DMS 273 (cell line): ENCODE measurements around the gene PTPRE.

Experiments
- DNase-seq: peaks from one replicate; lab custom pipeline; 2025; ENCODE audit not compliant: unreplicated experiment; lab: John Stamatoyannopoulos, UW

The PTPRE gene

GRCh38 chr10:127949831-127950230, 42.9 kb downstream of the PTPRE start:
- no peak for DNase-seq

- no peak for DNase-seq
Measured at GRCh38 chr10:127951861-127952574, 45.1 kb downstream of the PTPRE start.

- no peak for DNase-seq
Measured at GRCh38 chr10:127952575-127952869, 45.6 kb downstream of the PTPRE start.

- DNase-seq = no peak
Measured at GRCh38 chr10:127952918-127953317, 46.0 kb downstream of the PTPRE start.

GRCh38 chr10:127953876-127954275, 47.0 kb downstream of the PTPRE start:
- DNase-seq = no peak

GRCh38 chr10:127959428-127959827, 52.5 kb downstream of the PTPRE start:
- no peak for DNase-seq

- no peak for DNase-seq
Measured at GRCh38 chr10:127961071-127961470, 54.2 kb downstream of the PTPRE start.

- no peak for DNase-seq
Measured at GRCh38 chr10:127962205-127962604, 55.3 kb downstream of the PTPRE start.

- DNase-seq = no peak
Measured at GRCh38 chr10:127963136-127963535, 56.2 kb downstream of the PTPRE start.

- no peak for DNase-seq
Measured at GRCh38 chr10:127964621-127965020, 57.7 kb downstream of the PTPRE start.

- DNase-seq = no peak
Measured at GRCh38 chr10:127966875-127967274, 60.0 kb downstream of the PTPRE start.

- no peak for DNase-seq
Measured at GRCh38 chr10:127968027-127968441, 61.1 kb downstream of the PTPRE start.

GRCh38 chr10:127968659-127969058, 61.8 kb downstream of the PTPRE start:
- DNase-seq = no peak

GRCh38 chr10:127971101-127971946, 64.4 kb downstream of the PTPRE start:
- DNase-seq = no peak

- no peak for DNase-seq
Measured at GRCh38 chr10:127971963-127972615, 65.2 kb downstream of the PTPRE start.

- DNase-seq = no peak
Measured at GRCh38 chr10:127972751-127973357, 66.0 kb downstream of the PTPRE start.

- DNase-seq = no peak
Measured at GRCh38 chr10:127973791-127974311, 66.9 kb downstream of the PTPRE start.

- no peak for DNase-seq
Measured at GRCh38 chr10:127974911-127975310, 68.0 kb downstream of the PTPRE start.

- peak; percentile 20 for DNase-seq
Measured at GRCh38 chr10:127976286-127976685, 69.4 kb downstream of the PTPRE start.

- DNase-seq = no peak
Measured at GRCh38 chr10:127976701-127977356, 69.9 kb downstream of the PTPRE start.
